Colonic mucosa (tissue), 4 donors: Measurements from ENCODE around the gene ADAM10. TPM values are rescaled to one million over a fixed set of nuclear protein-coding genes. Genes with fewer than 3 reads are reported as not detected.

Source experiments
- DNase-seq: peaks from one replicate; pipeline ENCODE4 v3.0.0-alpha.2; 2020
- H3K27ac ChIP-seq: fragments of 200-600 bp; one replicate; pipeline ENCODE4 v1.8.0; 2021
- H3K27me3 ChIP-seq: fragments of 200-600 bp; one replicate; pipeline ENCODE4 v1.8.0; 2021
- H3K36me3 ChIP-seq: fragments of 200-600 bp; one replicate; pipeline ENCODE4 v1.8.0; 2021
- H3K4me1 ChIP-seq: fragments of 200-600 bp; one replicate; pipeline ENCODE4 v1.8.0; 2021; ENCODE audit warnings: mild to moderate bottlenecking
- H3K4me3 ChIP-seq: fragments of 200-600 bp; one replicate; pipeline ENCODE4 v1.8.0; 2021
- H3K9ac ChIP-seq, 2 donors: one replicate each; pipeline ENCODE4 v1.7.0; 2013; ENCODE audit warnings: control low read depth in 2 of 2, low read depth in 2 of 2, low read length in 2 of 2
- H3K9me3 ChIP-seq: fragments of 200-600 bp; one replicate; pipeline ENCODE4 v1.8.0; 2021
- intact Hi-C: fragments of 100-400 bp; cut with DNase I; formaldehyde crosslinking; loops from one replicate; pipeline ENCODE4 v1.14.1; 2022
- total RNA-seq, 2 donors: library from RNA; stranded (reverse); fragmentation: NEBNext Ultra II Directional in 1 of 2; extraction: Animal tissue kit (Norgen Biotek cat#: 25700) in 1 of 2; gene quantifications; one replicate each; pipeline ENCODE4 v1.2.1, GENCODE V29; 2021
- TF ChIP-seq, protein P1 (sequence below): fragments of 200-600 bp; IDR thresholded peaks from one replicate; pipeline ENCODE4 v1.8.0; 2022; ENCODE audit warnings: antibody characterized with exemption, mild to moderate bottlenecking
- donor health status: healthy.
- donor health status: DM: no; HTN: no; CAD: no.
- donor health status: DM: no; HTN: no; CAD: no.

ADAM10 gene
- total RNA-seq, 2 donors from 2014 or later = 115 to 176 TPM

DNA sequence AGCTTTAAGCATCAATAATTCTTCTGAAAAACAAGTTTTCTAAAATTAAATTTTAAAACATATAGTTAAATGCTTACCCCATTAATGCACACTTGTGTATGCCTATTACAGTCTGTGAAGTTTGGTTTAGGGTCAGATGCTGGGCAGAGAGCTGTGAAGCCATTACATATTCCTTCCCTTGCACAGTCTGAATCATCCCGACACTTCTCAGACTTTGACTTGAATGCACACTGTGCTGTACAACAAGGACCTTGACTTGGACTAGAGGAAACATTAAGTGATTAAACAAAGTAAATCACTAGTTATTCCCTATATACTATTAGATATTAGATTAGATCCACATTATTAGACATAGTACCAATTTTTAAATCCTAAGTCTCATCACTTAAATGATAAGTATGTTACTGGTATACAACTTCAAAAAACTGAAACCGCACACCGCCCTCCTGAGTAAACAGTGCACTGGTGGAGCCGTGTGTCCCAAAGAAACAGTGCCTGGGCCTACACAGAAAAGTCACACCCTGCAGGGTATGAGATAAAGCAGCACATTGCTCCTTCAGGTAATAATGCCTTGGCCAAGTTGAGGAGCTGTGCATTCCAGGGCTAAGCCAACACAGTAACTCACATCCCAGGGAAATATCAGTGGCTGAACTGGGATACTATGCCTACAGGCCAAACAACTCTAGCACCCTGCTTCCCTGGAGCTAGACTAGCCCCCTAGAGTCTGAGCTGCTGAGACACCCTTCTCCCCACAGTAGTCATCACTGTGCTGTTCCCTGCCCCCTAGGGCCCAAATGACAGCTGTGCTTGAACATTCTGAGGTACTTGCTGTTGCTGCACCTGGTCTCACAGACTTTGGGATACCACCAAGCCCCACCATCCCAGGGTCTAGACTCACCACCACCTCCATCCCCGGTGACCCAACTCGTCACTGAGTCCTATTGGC lies 137.5 kb downstream of the ADAM10 start:
- TF ChIP-seq, protein P1, sequence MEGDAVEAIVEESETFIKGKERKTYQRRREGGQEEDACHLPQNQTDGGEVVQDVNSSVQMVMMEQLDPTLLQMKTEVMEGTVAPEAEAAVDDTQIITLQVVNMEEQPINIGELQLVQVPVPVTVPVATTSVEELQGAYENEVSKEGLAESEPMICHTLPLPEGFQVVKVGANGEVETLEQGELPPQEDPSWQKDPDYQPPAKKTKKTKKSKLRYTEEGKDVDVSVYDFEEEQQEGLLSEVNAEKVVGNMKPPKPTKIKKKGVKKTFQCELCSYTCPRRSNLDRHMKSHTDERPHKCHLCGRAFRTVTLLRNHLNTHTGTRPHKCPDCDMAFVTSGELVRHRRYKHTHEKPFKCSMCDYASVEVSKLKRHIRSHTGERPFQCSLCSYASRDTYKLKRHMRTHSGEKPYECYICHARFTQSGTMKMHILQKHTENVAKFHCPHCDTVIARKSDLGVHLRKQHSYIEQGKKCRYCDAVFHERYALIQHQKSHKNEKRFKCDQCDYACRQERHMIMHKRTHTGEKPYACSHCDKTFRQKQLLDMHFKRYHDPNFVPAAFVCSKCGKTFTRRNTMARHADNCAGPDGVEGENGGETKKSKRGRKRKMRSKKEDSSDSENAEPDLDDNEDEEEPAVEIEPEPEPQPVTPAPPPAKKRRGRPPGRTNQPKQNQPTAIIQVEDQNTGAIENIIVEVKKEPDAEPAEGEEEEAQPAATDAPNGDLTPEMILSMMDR = no peak
- Histone ChIP-seq H3K4me3 (no peak overlapping the region), H3K9me3 (no peaks in the 10 kb centered on the region), H3K27ac (no peak overlapping the region), H3K9ac (no peak overlapping the region), H3K36me3 (no peaks in the 10 kb centered on the region), H3K27me3 (no peaks in the 10 kb centered on the region), H3K4me1 (peaks cover 7% of the 10 kb centered on the region)
- peak; percentile 70 for DNase-seq
- intact Hi-C loops = no loop called here

DNA sequence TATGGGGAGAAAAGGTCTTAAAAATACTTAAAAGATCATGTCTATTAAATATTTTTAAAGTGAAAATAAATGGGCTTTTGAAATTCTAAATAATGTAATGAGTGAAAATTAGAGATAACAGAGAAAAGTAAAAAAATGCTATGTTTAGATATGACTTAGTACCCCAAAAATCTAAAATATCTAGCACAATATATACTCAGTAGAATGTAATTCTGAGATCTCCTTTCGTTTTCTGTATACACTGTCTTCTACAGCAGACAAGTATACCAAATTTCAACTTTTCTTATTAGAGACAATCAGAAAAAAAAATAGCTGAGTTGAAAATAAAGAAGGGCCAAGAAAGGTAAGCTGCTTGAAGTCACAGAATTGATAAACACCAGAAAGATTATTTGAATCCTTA lies 140.8 kb downstream of the ADAM10 start:
- H3K27me3 ChIP-seq = no peaks in the 10 kb centered on the region
- no peak for DNase-seq
- TF ChIP-seq, protein P1 = no peak
- intact Hi-C loops = no loop called here
- no peaks in the 10 kb centered on the region for H3K9me3 ChIP-seq
- no peak overlapping the region for H3K9ac ChIP-seq
- H3K36me3 ChIP-seq = no peaks in the 10 kb centered on the region
- H3K4me3 ChIP-seq = no peak overlapping the region
- peaks cover 7% of the 10 kb centered on the region for H3K4me1 ChIP-seq
- H3K27ac ChIP-seq = no peak overlapping the region

DNA sequence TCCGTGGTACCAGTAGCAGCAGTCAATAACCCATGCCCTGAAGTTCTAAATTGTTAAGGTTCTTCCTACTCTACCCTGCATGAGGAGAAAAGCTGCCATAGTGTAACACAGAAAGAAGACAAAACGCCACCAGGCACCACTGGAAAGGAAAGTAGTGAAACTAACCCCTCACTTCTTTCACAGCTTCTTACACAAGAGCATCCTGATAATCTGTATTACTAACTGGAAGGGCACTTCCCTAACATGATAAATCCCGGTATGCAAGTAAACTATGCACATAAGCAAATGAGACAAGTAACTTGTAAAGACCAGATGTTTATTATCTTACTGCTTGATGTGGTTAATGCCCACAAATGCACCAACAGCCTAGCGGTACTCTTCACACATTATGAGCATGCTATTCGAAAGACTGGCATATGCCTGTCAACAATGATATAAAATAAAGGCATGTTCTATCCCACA lies 141.3 kb downstream of the ADAM10 start:
- intact Hi-C loops = no loop called here
- Histone ChIP-seq H3K9me3 (no peaks in the 10 kb centered on the region), H3K4me1 (peaks cover 7% of the 10 kb centered on the region), H3K27me3 (no peaks in the 10 kb centered on the region), H3K4me3 (no peak overlapping the region), H3K9ac (no peak overlapping the region), H3K36me3 (no peaks in the 10 kb centered on the region), H3K27ac (no peak overlapping the region)
- TF ChIP-seq, protein P1 = no peak
- no peak for DNase-seq

DNA sequence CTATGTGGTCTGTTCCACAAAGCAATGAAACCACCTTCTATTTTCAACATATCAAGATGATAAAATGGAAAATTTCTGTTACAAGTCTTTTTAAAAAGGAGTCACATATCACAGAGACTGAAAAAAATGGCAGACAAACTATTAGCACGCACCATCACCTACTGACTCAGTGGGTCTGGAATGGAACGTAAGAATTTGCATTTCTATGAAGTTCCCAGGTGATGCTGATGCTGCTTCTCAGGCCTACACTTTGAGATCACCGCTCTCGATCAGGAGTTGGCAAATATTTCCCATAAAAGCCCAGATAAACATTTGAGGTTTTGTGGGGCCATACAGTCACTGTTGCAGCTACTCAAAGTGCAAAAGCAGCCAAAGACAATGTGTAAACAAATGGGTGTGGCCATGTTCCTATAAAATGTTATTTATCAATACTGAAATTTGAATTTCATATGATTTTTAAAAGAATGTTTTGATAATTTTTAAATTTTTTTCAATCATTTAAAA lies 142.9 kb downstream of the ADAM10 start:
- H3K36me3 ChIP-seq = no peaks in the 10 kb centered on the region
- no peak for DNase-seq
- TF ChIP-seq, protein P1 = no peak
- H3K27ac ChIP-seq = no peak overlapping the region
- H3K27me3 ChIP-seq = no peaks in the 10 kb centered on the region
- no peaks in the 10 kb centered on the region for H3K9me3 ChIP-seq
- H3K4me3 ChIP-seq = no peak overlapping the region
- H3K9ac ChIP-seq = no peak overlapping the region
- no peaks in the 10 kb centered on the region for H3K4me1 ChIP-seq
- intact Hi-C loops = no loop called here

DNA sequence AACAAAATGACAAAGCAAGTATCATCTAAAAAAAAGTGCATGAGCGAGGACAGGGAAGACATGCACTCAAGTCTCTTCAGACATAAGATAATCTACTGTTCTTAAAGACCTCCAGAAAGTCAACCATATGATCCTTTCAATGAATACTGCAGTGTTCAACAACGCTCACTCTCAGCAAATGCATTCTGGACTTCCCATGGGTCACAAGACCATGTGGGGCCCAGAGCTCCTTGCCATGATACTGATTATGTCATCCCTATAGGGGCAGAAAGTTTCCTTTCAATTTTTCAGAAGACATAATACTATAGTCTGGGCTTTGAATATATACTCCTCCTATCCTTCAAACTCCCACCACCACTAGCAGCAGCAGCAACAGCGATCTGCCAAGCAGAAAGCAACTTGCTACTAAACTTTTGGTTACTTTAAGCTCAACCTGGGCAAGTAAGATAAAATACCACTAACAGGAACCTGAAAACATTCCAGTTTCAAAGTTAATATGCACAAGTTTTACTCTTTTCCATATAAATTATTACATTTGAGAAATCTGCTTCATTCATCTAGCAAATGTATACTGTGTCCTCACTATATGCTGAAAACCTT lies 143.5 kb downstream of the ADAM10 start:
- no peaks in the 10 kb centered on the region for H3K36me3 ChIP-seq
- no peak for DNase-seq
- H3K9me3 ChIP-seq = no peaks in the 10 kb centered on the region
- TF ChIP-seq, protein P1 = no peak
- no peak overlapping the region for H3K27ac ChIP-seq
- no peak overlapping the region for H3K4me3 ChIP-seq
- no peaks in the 10 kb centered on the region for H3K27me3 ChIP-seq
- H3K4me1 ChIP-seq = no peaks in the 10 kb centered on the region
- intact Hi-C loops = no loop called here
- H3K9ac ChIP-seq = no peak overlapping the region
